GM23338 (cell line): Measurements from ENCODE around the gene NT5C. TPM values are rescaled to one million over a fixed set of nuclear protein-coding genes. Genes with fewer than 3 reads are reported as not detected.

Experiments
- ATAC-seq: fragments of 200-7000 bp; cut with Tn5 transposase; 3 replicates; pipeline ENCODE4 v1.9.1; 2020
- DNase-seq: peaks from one replicate; pipeline ENCODE4 v3.0.0-alpha.2; 2015; ENCODE audit warnings: low spot score
- H2AFZ ChIP-seq: fragments of 200-600 bp; sonication (generic); 2 replicates; pipeline ENCODE4 v1.8.0; 2016; ENCODE audit warnings: antibody characterized with exemption, mild to moderate bottlenecking, moderate library complexity
- H3F3A ChIP-seq: fragments of 200-600 bp; sonication (generic); replicated peaks from 2 replicates; pipeline ENCODE4 v1.8.0; 2017; ENCODE audit warnings: antibody characterized with exemption, mixed run types, low read depth
- H3K27ac ChIP-seq: fragments of 200-600 bp; sonication (generic); 2 replicates; pipeline ENCODE4 v1.6.1; 2016; ENCODE audit warnings: low read depth
- H3K27me3 ChIP-seq: fragments of 200-600 bp; sonication (generic); 2 replicates; pipeline ENCODE4 v1.8.0; 2016; ENCODE audit warnings: mild to moderate bottlenecking, mixed run types, moderate library complexity; ENCODE audit not compliant: insufficient read depth
- H3K36me3 ChIP-seq: fragments of 200-600 bp; sonication (generic); 2 replicates; pipeline ENCODE4 v1.8.0; 2016; ENCODE audit warnings: mild to moderate bottlenecking; ENCODE audit not compliant: insufficient read depth
- H3K4me1 ChIP-seq: fragments of 200-600 bp; sonication (generic); 2 replicates; pipeline ENCODE4 v1.8.0; 2016; ENCODE audit warnings: mild to moderate bottlenecking, moderate library complexity; ENCODE audit not compliant: insufficient read depth
- H3K4me2 ChIP-seq: fragments of 200-600 bp; sonication (generic); 2 replicates; pipeline ENCODE4 v1.7.1; 2017; ENCODE audit warnings: mixed run types
- H3K4me3 ChIP-seq: fragments of 200-600 bp; sonication (generic); 2 replicates; pipeline ENCODE4 v1.6.1; 2016; ENCODE audit warnings: mixed run types
- H3K79me2 ChIP-seq: fragments of 200-600 bp; sonication (generic); replicated peaks from 2 replicates; pipeline ENCODE4 v1.8.0; 2017; ENCODE audit warnings: mild to moderate bottlenecking; ENCODE audit not compliant: insufficient read depth
- H3K9me2 ChIP-seq: fragments of 200-600 bp; sonication (generic); 2 replicates; pipeline ENCODE4 v1.8.0; 2017; ENCODE audit not compliant: insufficient read depth
- H4K20me1 ChIP-seq: fragments of 200-600 bp; sonication (generic); replicated peaks from 2 replicates; pipeline ENCODE4 v1.8.0; 2017; ENCODE audit warnings: mild to moderate bottlenecking; ENCODE audit not compliant: insufficient read depth
- H3K27ac Mint-ChIP-seq: 2 replicates; pipeline ENCODE4 v1.8.0; 2020; ENCODE audit warnings: inconsistent platforms, mild to moderate bottlenecking, moderate library complexity, mixed read lengths
- H3K27me3 Mint-ChIP-seq: 3 replicates; pipeline ENCODE4 v1.8.0; 2022; ENCODE audit warnings: low read depth, mild to moderate bottlenecking, moderate library complexity, mixed read lengths, inconsistent platforms; ENCODE audit not compliant: insufficient read depth, poor library complexity
- H3K36me3 Mint-ChIP-seq: 3 replicates; pipeline ENCODE4 v1.8.0; 2021; ENCODE audit warnings: low read depth, mild to moderate bottlenecking, inconsistent platforms, moderate library complexity, mixed read lengths
- H3K4me1 Mint-ChIP-seq: 3 replicates; pipeline ENCODE4 v1.8.0; 2020; ENCODE audit warnings: mild to moderate bottlenecking, inconsistent platforms, mixed read lengths
- H3K4me3 Mint-ChIP-seq: 3 replicates; pipeline ENCODE4 v1.8.0; 2021; ENCODE audit warnings: moderate library complexity, mild to moderate bottlenecking, inconsistent platforms, mixed read lengths
- H3K9me3 Mint-ChIP-seq: 3 replicates; pipeline ENCODE4 v1.8.0; 2020; ENCODE audit warnings: moderate library complexity, mild to moderate bottlenecking, inconsistent platforms, mixed read lengths
- CREB1 ChIP-seq: fragments of 250-450 bp; sonication (Bioruptor Pico); IDR thresholded peaks from 2 replicates; pipeline ENCODE4 v1.5.0; 2020; ENCODE audit warnings: low read depth, mild to moderate bottlenecking, moderate library complexity
- EZH2 ChIP-seq: fragments of 200-600 bp; sonication (generic); IDR thresholded peaks from one replicate; pipeline ENCODE4 v1.8.0; 2017; ENCODE audit warnings: antibody characterized with exemption, mild to moderate bottlenecking, low read depth; ENCODE audit not compliant: unreplicated experiment
- EZH2phosphoT487 ChIP-seq: fragments of 200-600 bp; sonication (generic); IDR thresholded peaks from one replicate; pipeline ENCODE4 v1.8.1; 2018; ENCODE audit warnings: antibody characterized with exemption; ENCODE audit not compliant: unreplicated experiment
- JUNB ChIP-seq: IDR thresholded peaks from one replicate; pipeline ENCODE4 v1.6.1; 2016; ENCODE audit warnings: antibody characterized with exemption; ENCODE audit not compliant: unreplicated experiment
- NANOG ChIP-seq: IDR thresholded peaks from 2 replicates; pipeline ENCODE4 v1.6.1; 2016; ENCODE audit warnings: antibody characterized with exemption, borderline replicate concordance
- POLR2AphosphoS5 ChIP-seq: IDR thresholded peaks from 2 replicates; pipeline ENCODE4 v1.6.1; 2016; ENCODE audit warnings: antibody characterized with exemption, low read depth
- STAT1 ChIP-seq: IDR thresholded peaks from one replicate; pipeline ENCODE4 v1.6.1; 2016; ENCODE audit warnings: antibody characterized with exemption; ENCODE audit not compliant: unreplicated experiment
- ZNF114 ChIP-seq: fragments of 250-450 bp; sonication (Bioruptor Pico); IDR thresholded peaks from 2 replicates; pipeline ENCODE4 v1.5.0; 2020; ENCODE audit warnings: mild to moderate bottlenecking, moderate library complexity
- ZNF331 ChIP-seq: fragments of 250-450 bp; sonication (Bioruptor Pico); IDR thresholded peaks from 2 replicates; pipeline ENCODE4 v1.5.0; 2020; ENCODE audit warnings: low read depth, mild to moderate bottlenecking, moderate library complexity
- polyA plus RNA-seq: library from polyadenylated mRNA; unstranded; fragments of >200 nt; fragmentation: Nextera tagmentation; extraction: Ambion mirVana; gene quantifications from 2 replicates; pipeline ENCODE4 v1.2.1, GENCODE V29; 2016
- total RNA-seq: library from RNA; depleted of rRNA; stranded (reverse); fragments of >200 nt; shearing (Covaris generic); gene quantifications from 2 replicates; pipeline ENCODE4 v1.2.3, GENCODE V29; 2014
- TF ChIP-seq, protein P1 (sequence below), 2 experiments: fragments of 200-600 bp in 1 of 2; sonication (generic) in 1 of 2; conservative IDR thresholded peaks; 2 replicates each; pipeline versions ENCODE4 v1.5.1 to v1.6.1; 2016 to 2017; ENCODE audit warnings: antibody characterized with exemption in 2 of 2, low read depth in 2 of 2, mild to moderate bottlenecking in 2 of 2, moderate library complexity in 1 of 2
- TF ChIP-seq, protein P2 (sequence below): IDR thresholded peaks from one replicate; pipeline ENCODE4 v1.6.1; 2018; ENCODE audit warnings: antibody characterized with exemption; ENCODE audit not compliant: unreplicated experiment
- TF ChIP-seq, protein P3 (sequence below): IDR thresholded peaks from 2 replicates; pipeline ENCODE4 v1.6.1; 2016; ENCODE audit warnings: antibody characterized with exemption

Gene NT5C
- total and polyA plus RNA-seq, 2 experiments from 2014 or later = 91.7 to 120 TPM

DNA sequence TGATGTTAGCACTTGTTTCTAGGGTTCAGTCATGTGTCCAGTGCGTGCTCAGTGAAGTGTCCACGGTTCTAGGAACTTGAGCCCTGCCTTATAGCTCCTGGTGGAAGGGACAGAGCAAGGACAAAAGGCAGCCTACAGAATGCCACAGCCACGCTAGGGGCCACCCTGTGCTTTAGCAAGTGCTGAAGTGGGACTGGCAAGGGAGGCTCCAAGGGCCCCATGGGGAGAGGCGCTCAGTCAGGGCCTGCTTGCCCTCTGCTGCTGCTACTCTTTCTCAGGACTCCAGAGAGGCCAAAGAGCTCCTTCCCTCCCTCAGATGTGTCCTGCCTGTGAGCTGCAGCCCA, 6.8 kb downstream of the NT5C start:
- Histone ChIP-seq H3K4me2 (no peak overlapping the region), H4K20me1 (no peaks in the 10 kb centered on the region; the same call in 1 of the 2 replicates), H2AFZ (no peak overlapping the region), H3K27me3 (no peaks in the 10 kb centered on the region), H3K27ac (no peak overlapping the region), H3K9me2 (0 out of 2 replicates have a peak, but pooled peaks cover 4% of the 10 kb centered on the region), H3F3A (peaks cover 21% of the 10 kb centered on the region), H3K36me3 (no peaks in the 10 kb centered on the region), H3K79me2 (peaks cover 3% of the 10 kb centered on the region), H3K4me3 (no peak overlapping the region), H3K4me1 (no peaks in the 10 kb centered on the region)
- Mint-ChIP-seq H3K4me1 (peaks cover 6% of the 10 kb centered on the region), H3K9me3 (no peaks in the 10 kb centered on the region; the same call in 2 of the 3 replicates), H3K4me3 (no peak overlapping the region), H3K36me3 (peaks cover 19% of the 10 kb centered on the region), H3K27ac (no peak overlapping the region), H3K27me3 (peaks cover 9% of the 10 kb centered on the region)
- DNase-seq (no peak), ATAC-seq (no peak)
- TF ChIP-seq POLR2AphosphoS5 = no peak

DNA sequence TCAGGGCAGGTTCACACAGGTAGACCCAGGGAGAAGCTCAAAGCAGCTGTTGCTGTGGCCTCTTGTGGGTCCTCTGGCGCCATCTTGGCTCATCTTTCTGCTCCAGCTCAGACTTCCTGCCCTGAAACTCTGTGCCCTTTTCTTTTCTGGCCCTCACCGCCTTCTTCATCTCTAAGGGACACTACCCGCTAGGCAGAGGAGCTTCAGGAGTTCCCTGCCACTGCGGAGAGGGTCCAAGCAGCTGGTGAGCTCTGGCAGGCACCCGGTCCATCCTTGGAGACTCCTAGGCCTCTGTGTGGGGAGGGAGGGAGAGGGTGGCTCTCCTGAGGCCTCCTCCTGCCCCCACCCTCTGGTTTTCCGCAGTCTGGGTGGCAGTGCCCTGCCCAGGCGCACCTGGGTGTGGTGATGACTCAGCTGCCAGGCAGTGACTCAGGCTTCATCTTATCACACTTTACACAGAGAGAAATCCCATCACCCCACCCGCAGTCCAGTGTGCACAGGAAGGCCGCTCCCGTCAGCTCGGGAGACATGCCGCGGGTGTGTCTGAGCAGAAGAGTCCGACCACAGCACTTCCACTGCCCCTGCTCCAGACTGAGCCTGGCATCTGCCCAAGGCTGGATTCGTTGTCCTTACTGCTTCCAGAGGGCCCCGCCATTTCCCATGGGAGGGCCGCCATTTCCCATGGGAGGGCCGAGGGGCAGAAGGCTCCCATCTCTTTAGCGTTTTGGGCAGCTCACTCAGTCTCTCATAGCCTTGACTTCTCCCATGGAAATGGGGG, 7.3 kb downstream of the NT5C start:
- Histone ChIP-seq H3K4me2 (no peak overlapping the region), H3F3A (peaks cover 15% of the 10 kb centered on the region), H3K27ac (no peak overlapping the region), H3K4me1 (no peaks in the 10 kb centered on the region), H3K79me2 (no peaks in the 10 kb centered on the region), H3K36me3 (no peaks in the 10 kb centered on the region), H4K20me1 (no peaks in the 10 kb centered on the region; the same call in 1 of the 2 replicates), H3K27me3 (no peaks in the 10 kb centered on the region), H3K4me3 (no peak overlapping the region), H3K9me2 (0 out of 2 replicates have a peak, but pooled peaks cover 4% of the 10 kb centered on the region), H2AFZ (no peak overlapping the region)
- ATAC-seq (no peak), DNase-seq (no peak)
- Mint-ChIP-seq H3K9me3 (no peaks in the 10 kb centered on the region; the same call in 2 of the 3 replicates), H3K27ac (no peak overlapping the region), H3K27me3 (peaks cover 9% of the 10 kb centered on the region), H3K36me3 (peaks cover 13% of the 10 kb centered on the region), H3K4me3 (no peak overlapping the region), H3K4me1 (peaks cover 6% of the 10 kb centered on the region)
- TF ChIP-seq, protein P1, sequence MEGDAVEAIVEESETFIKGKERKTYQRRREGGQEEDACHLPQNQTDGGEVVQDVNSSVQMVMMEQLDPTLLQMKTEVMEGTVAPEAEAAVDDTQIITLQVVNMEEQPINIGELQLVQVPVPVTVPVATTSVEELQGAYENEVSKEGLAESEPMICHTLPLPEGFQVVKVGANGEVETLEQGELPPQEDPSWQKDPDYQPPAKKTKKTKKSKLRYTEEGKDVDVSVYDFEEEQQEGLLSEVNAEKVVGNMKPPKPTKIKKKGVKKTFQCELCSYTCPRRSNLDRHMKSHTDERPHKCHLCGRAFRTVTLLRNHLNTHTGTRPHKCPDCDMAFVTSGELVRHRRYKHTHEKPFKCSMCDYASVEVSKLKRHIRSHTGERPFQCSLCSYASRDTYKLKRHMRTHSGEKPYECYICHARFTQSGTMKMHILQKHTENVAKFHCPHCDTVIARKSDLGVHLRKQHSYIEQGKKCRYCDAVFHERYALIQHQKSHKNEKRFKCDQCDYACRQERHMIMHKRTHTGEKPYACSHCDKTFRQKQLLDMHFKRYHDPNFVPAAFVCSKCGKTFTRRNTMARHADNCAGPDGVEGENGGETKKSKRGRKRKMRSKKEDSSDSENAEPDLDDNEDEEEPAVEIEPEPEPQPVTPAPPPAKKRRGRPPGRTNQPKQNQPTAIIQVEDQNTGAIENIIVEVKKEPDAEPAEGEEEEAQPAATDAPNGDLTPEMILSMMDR (conservative IDR thresholded peaks at IDR 0.05; ENCODE audit: low read depth in 2 of 2) = peak in 1 of 2 experiments; percentile 30; a peak in 2 of 4 replicates
- TF ChIP-seq ZNF331 (CRISPR knock-in tag) = no peak

DNA sequence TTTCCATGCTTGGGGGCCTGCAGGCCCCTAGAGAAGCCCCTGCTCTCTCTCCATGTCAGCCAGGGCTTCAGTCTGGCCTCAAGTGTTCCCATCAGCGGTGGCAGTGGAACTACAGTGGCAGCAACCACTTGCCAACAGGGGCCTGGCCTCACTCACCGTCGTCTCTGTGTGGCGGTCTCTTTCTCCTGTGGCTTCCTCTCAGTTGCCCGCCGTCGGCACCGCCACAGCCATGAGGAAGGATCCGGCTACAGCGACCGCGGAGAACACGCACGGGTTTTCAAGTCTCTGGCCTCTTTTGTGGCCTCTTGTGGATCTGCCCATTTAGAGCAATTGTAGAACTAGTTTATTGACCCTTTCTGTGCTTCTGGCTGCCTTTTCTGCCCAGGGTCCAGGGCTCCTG, 13.2 kb downstream of the NT5C start:
- no peaks in the 10 kb centered on the region for H3K9me2 ChIP-seq
- DNase-seq (no peak), ATAC-seq (no peak)
- Mint-ChIP-seq H3K27ac (no peak overlapping the region), H3K9me3 (no peaks in the 10 kb centered on the region), H3K4me1 (peaks cover 10% of the 10 kb centered on the region), H3K27me3 (peaks cover 5% of the 10 kb centered on the region), H3K4me3 (no peak overlapping the region), H3K36me3 (peaks cover 16% of the 10 kb centered on the region)
- no peak overlapping the region for H3K4me2 ChIP-seq
- no peaks in the 10 kb centered on the region for H3K36me3 ChIP-seq
- H3K27ac ChIP-seq = no peak overlapping the region
- no peak overlapping the region for H3K4me3 ChIP-seq
- H3K27me3 ChIP-seq = no peaks in the 10 kb centered on the region
- H2AFZ ChIP-seq = no peak overlapping the region
- H3K4me1 ChIP-seq = peaks cover 3% of the 10 kb centered on the region; the same call in 1 of the 2 replicates
- H3K79me2 ChIP-seq = 0 out of 2 replicates have a peak, but pooled peaks cover 4% of the 10 kb centered on the region
- no peaks in the 10 kb centered on the region; the same call in 1 of the 2 replicates for H4K20me1 ChIP-seq
- 0 out of 2 replicates have a peak, but pooled peaks cover 11% of the 10 kb centered on the region for H3F3A ChIP-seq
- no peak for TF ChIP-seq ZNF114 (CRISPR knock-in tag)
- TF ChIP-seq EZH2 = no peak
- TF ChIP-seq, protein P2, sequence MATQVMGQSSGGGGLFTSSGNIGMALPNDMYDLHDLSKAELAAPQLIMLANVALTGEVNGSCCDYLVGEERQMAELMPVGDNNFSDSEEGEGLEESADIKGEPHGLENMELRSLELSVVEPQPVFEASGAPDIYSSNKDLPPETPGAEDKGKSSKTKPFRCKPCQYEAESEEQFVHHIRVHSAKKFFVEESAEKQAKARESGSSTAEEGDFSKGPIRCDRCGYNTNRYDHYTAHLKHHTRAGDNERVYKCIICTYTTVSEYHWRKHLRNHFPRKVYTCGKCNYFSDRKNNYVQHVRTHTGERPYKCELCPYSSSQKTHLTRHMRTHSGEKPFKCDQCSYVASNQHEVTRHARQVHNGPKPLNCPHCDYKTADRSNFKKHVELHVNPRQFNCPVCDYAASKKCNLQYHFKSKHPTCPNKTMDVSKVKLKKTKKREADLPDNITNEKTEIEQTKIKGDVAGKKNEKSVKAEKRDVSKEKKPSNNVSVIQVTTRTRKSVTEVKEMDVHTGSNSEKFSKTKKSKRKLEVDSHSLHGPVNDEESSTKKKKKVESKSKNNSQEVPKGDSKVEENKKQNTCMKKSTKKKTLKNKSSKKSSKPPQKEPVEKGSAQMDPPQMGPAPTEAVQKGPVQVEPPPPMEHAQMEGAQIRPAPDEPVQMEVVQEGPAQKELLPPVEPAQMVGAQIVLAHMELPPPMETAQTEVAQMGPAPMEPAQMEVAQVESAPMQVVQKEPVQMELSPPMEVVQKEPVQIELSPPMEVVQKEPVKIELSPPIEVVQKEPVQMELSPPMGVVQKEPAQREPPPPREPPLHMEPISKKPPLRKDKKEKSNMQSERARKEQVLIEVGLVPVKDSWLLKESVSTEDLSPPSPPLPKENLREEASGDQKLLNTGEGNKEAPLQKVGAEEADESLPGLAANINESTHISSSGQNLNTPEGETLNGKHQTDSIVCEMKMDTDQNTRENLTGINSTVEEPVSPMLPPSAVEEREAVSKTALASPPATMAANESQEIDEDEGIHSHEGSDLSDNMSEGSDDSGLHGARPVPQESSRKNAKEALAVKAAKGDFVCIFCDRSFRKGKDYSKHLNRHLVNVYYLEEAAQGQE = no peak
- no peak for TF ChIP-seq STAT1
- TF ChIP-seq, protein P3, sequence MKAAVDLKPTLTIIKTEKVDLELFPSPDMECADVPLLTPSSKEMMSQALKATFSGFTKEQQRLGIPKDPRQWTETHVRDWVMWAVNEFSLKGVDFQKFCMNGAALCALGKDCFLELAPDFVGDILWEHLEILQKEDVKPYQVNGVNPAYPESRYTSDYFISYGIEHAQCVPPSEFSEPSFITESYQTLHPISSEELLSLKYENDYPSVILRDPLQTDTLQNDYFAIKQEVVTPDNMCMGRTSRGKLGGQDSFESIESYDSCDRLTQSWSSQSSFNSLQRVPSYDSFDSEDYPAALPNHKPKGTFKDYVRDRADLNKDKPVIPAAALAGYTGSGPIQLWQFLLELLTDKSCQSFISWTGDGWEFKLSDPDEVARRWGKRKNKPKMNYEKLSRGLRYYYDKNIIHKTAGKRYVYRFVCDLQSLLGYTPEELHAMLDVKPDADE = no peak
- no peak for TF ChIP-seq NANOG
- TF ChIP-seq CREB1 (CRISPR knock-in tag) = no peak
- no peak for TF ChIP-seq ZNF331 (CRISPR knock-in tag)
- no peak for TF ChIP-seq EZH2phosphoT487
- TF ChIP-seq POLR2AphosphoS5 = no peak
- no peak for TF ChIP-seq JUNB
